HepG2 (cell line): Measurements from ENCODE around the gene OOSP3. TPM values are rescaled to one million over a fixed set of nuclear protein-coding genes. Genes with fewer than 3 reads are reported as not detected.
A peak's percentile ranks its signal among the peaks of the same experiment; 100 is the strongest.
"Not testable (repeated sequence)": the region's sequence is repeated elsewhere in the genome, so short reads cannot be mapped to it uniquely, and the experiment has no call there.

Experiments used
- ATAC-seq: fragments of 200-7000 bp; cut with Tn5 transposase; 3 replicates; pipeline ENCODE4 v1.9.1; 2020; ENCODE audit warnings: mild to moderate bottlenecking, moderate library complexity
- BruUV-seq: library from RNA; stranded (reverse); fragments of 400-500 nt; replicated peaks from 2 replicates; lab custom pipeline; 2021; lab: Mats Ljungman, UMichigan
- CTCF ChIA-PET: fragments of 300-600 bp; formaldehyde crosslinking; extraction: SDS; loops from one replicate; lab custom pipeline; 2021; ENCODE audit warnings: low total read pairs, inconsistent platforms, low intra/inter-chr PET ratio; lab: Yijun Ruan, JAX
- POLR2A ChIA-PET: fragments of 350-600 bp; sonication (Branson Sonifier 250); formaldehyde crosslinking; loops from one replicate; lab custom pipeline; 2020; ENCODE audit warnings: antibody characterized with exemption, inconsistent platforms; lab: Yijun Ruan, JAX
- DNase-seq: peaks from one replicate; pipeline ENCODE4 v3.0.0-alpha.2; 2015; ENCODE audit warnings: low spot score
- FAIRE-seq: peaks from 3 replicates; lab custom pipeline; 2011; peaks lifted over from hg19 to GRCh38; lab: Jason Lieb, UNC
- H2AFZ ChIP-seq: one replicate; pipeline ENCODE4 v1.6.1; 2011; ENCODE audit warnings: low read length, inconsistent platforms
- H3K27ac ChIP-seq: fragments of 300-600 bp; 3 replicates; pipeline ENCODE4 v1.8.0; 2011; ENCODE audit warnings: mixed run types, mild to moderate bottlenecking, mixed read lengths, low read length, inconsistent platforms; ENCODE audit not compliant: insufficient read depth; ENCODE audit errors: extremely low read length
- H3K27me3 ChIP-seq, 2 experiments: fragments of 200-600 bp in 1 of 2; 2 replicates in 1 of 2; 3 replicates in 1 of 2; pipeline versions ENCODE4 v1.6.0 to v1.8.0; 2011; ENCODE audit warnings: low read length in 2 of 2, mild to moderate bottlenecking in 2 of 2, moderate library complexity in 2 of 2, inconsistent platforms in 1 of 2; ENCODE audit not compliant: insufficient read depth in 2 of 2, control insufficient read depth in 1 of 2
- H3K36me3 ChIP-seq, 2 experiments: fragments of 200-600 bp in 1 of 2; replicated peaks in 1 of 2; 2 replicates in 1 of 2; 3 replicates in 1 of 2; pipeline versions ENCODE4 v1.5.1 to v1.8.0; 2011; ENCODE audit warnings: low read length in 2 of 2, inconsistent platforms in 1 of 2; ENCODE audit not compliant: insufficient read depth in 2 of 2, control insufficient read depth in 1 of 2
- H3K4me1 ChIP-seq: 2 replicates; pipeline ENCODE4 v1.5.1; 2012; ENCODE audit warnings: low read length, inconsistent platforms; ENCODE audit not compliant: insufficient read depth
- H3K4me2 ChIP-seq: 2 replicates; pipeline ENCODE4 v1.6.0; 2011; ENCODE audit warnings: low read depth, low read length, inconsistent platforms
- H3K4me3 ChIP-seq, 3 experiments: fragments of 200-600 bp in 1 of 3; sonication (generic), shearing (Covaris generic) in 1 of 3; replicated peaks in 1 of 3; 2 replicates each; pipeline ENCODE4 v1.5.1; 2011 to 2016; ENCODE audit warnings: low read length in 3 of 3, inconsistent platforms in 2 of 3, low read depth in 2 of 3, mild to moderate bottlenecking in 2 of 3, control low read depth in 1 of 3, mixed read lengths in 1 of 3; ENCODE audit not compliant: insufficient read depth in 1 of 3
- H3K79me2 ChIP-seq: one replicate; pipeline ENCODE4 v1.6.1; 2011; ENCODE audit warnings: low read length, inconsistent platforms; ENCODE audit not compliant: insufficient read depth
- H3K9ac ChIP-seq: 2 replicates; pipeline ENCODE4 v1.6.0; 2011; ENCODE audit warnings: mild to moderate bottlenecking, low read depth, low read length, inconsistent platforms; ENCODE audit not compliant: insufficient read depth
- H3K9me3 ChIP-seq: 2 replicates; pipeline ENCODE4 v1.5.1; 2012; ENCODE audit warnings: mild to moderate bottlenecking, low read length
- H4K20me1 ChIP-seq: 2 replicates; pipeline ENCODE4 v1.6.0; 2011; ENCODE audit warnings: inconsistent platforms, mild to moderate bottlenecking, low read length, moderate library complexity; ENCODE audit not compliant: insufficient read depth
- DDIT3 ChIP-seq: sonication (generic); formaldehyde crosslinking; IDR thresholded peaks from 2 replicates; pipeline ENCODE4 v1.4.0; 2020; ENCODE audit warnings: mild to moderate bottlenecking, missing genetic modification reagents
- EP300 ChIP-seq, 3 experiments: sonication (generic) in 1 of 3; formaldehyde crosslinking in 1 of 3; IDR thresholded peaks; 2 replicates each; pipeline versions ENCODE4 v1.5.1 to v1.6.1; 2011 to 2020; ENCODE audit warnings: low read depth in 2 of 3, low read length in 2 of 3, borderline replicate concordance in 1 of 3, improper control_type of control experiment in 1 of 3, mild to moderate bottlenecking in 1 of 3, missing genetic modification reagents in 1 of 3, moderate library complexity in 1 of 3
- ISX ChIP-seq: sonication (generic); formaldehyde crosslinking; conservative IDR thresholded peaks from 2 replicates; pipeline ENCODE4 v1.5.0; 2020; ENCODE audit warnings: missing genetic modification reagents
- KLF9 ChIP-seq: IDR thresholded peaks from 2 replicates; pipeline ENCODE4 v1.6.1; 2016; ENCODE audit warnings: low read depth
- LBX2 ChIP-seq: sonication (generic); formaldehyde crosslinking; IDR thresholded peaks from 2 replicates; pipeline ENCODE4 v1.5.0; 2020; ENCODE audit warnings: missing genetic modification reagents, mild to moderate bottlenecking, borderline replicate concordance
- MAFF ChIP-seq: IDR thresholded peaks from 2 replicates; pipeline ENCODE4 v1.6.1; 2011; ENCODE audit warnings: low read depth, low read length, improper control_type of control experiment
- MAFK ChIP-seq, 2 experiments: IDR thresholded peaks in 1 of 2; conservative IDR thresholded peaks in 1 of 2; 2 replicates each; pipeline ENCODE4 v1.6.1; 2011; ENCODE audit warnings: improper control_type of control experiment in 2 of 2, low read length in 2 of 2
- MEIS1 ChIP-seq: sonication (generic); formaldehyde crosslinking; IDR thresholded peaks from 2 replicates; pipeline ENCODE4 v1.9.0; 2021; ENCODE audit warnings: mild to moderate bottlenecking, missing genetic modification reagents, moderate library complexity, borderline replicate concordance
- MLXIP ChIP-seq: sonication (generic); formaldehyde crosslinking; IDR thresholded peaks from 2 replicates; pipeline ENCODE4 v1.9.0; 2021; ENCODE audit warnings: missing genetic modification reagents, borderline replicate concordance
- REL ChIP-seq: sonication (generic); formaldehyde crosslinking; conservative IDR thresholded peaks from 2 replicates; pipeline ENCODE4 v1.8.0; 2022; ENCODE audit warnings: mild to moderate bottlenecking, missing genetic modification reagents, moderate library complexity
- SPEN ChIP-seq: sonication (generic); formaldehyde crosslinking; IDR thresholded peaks from 2 replicates; pipeline ENCODE4 v1.5.1; 2020; ENCODE audit warnings: low read depth, mild to moderate bottlenecking, missing genetic modification reagents
- ZBTB2 ChIP-seq: sonication (generic); formaldehyde crosslinking; IDR thresholded peaks from 2 replicates; pipeline ENCODE4 v1.8.0; 2022; ENCODE audit warnings: low read depth, missing genetic modification reagents
- ZFP62 ChIP-seq: sonication (generic); formaldehyde crosslinking; IDR thresholded peaks from 2 replicates; pipeline ENCODE4 v1.4.0; 2020; ENCODE audit warnings: missing genetic modification reagents
- WGBS: methylation state at CpG from one replicate; pipeline ENCODE4 v1.1.6; 2017; ENCODE audit warnings: low lambda C conversion rate; 5-methylcytosine and 5-hydroxymethylcytosine counted together
- in situ Hi-C: cut with HindIII; loops from 2 replicates; pipeline ENCODE4 v1.10.0; 2017; ENCODE audit warnings: low pct_unique_long_range_greater_than_20kb; ENCODE audit not compliant: extremely low pct_ligation_motif_present
- intact Hi-C: fragments of 100-400 bp; cut with micrococcal nuclease; formaldehyde crosslinking; loops from one replicate; pipeline ENCODE4 v1.10.0; 2022; ENCODE audit not compliant: unreplicated experiment
- polyA plus RNA-seq, 8 experiments: library from polyadenylated mRNA; depleted of rRNA in 3 of 8; stranded (reverse) in 7 of 8; unstranded in 1 of 8; fragments of >200 nt; fragmentation: Illumina TruSeq in 4 of 8; extraction: Trizol in 4 of 8; gene quantifications; 2 replicates each; pipeline versions ENCODE4 v1.2.1 to v1.2.3, GENCODE V29; 2011 to 2016; ENCODE audit warnings: low read depth in 4 of 8, missing spikeins in 1 of 8, mixed read lengths in 1 of 8; ENCODE audit not compliant: insufficient read depth in 1 of 8
- total RNA-seq, 5 experiments: library from RNA; depleted of rRNA; stranded (reverse); fragments of >200 nt; fragmentation: Illumina TruSeq; extraction: Trizol; gene quantifications; 2 replicates each; pipeline ENCODE4 v1.2.3, GENCODE V29; 2016; ENCODE audit warnings: low read depth in 1 of 5

OOSP3 gene
- total and polyA plus RNA-seq, 2 of the 13 experiments (the other 11 are each of a cell fraction or from before 2014, with no cell fraction given): not detected

- POLR2A ChIA-PET, H3K27ac ChIP-seq, ATAC-seq, H3K27me3 ChIP-seq, H3K79me2 ChIP-seq, H2AFZ ChIP-seq, DNase-seq, H4K20me1 ChIP-seq, H3K9ac ChIP-seq, FAIRE-seq, H3K36me3 ChIP-seq, H3K4me2 ChIP-seq, CTCF ChIA-PET, H3K9me3 ChIP-seq, H3K4me3 ChIP-seq, intact Hi-C loops, H3K4me1 ChIP-seq, BruUV-seq, in situ Hi-C loops: not testable (repeated sequence)
- peak; percentile 58; the same call in 1 of the 2 replicates for TF ChIP-seq MAFF
- peak; percentile 43 to 56; a peak in 3 of 4 replicates for TF ChIP-seq MAFK (conservative IDR thresholded peaks at IDR 0.05 in 1 of 2, IDR thresholded peaks at IDR 0.05 in 1 of 2; ENCODE audit: low read length in 2 of 2)
- TF ChIP-seq, all 625 proteins: peak for 2; not testable (repeated sequence) for 623
These were observed 8.6 kb downstream of the OOSP3 start for GRCh38 chr11:59887156-59887555.

DNA sequence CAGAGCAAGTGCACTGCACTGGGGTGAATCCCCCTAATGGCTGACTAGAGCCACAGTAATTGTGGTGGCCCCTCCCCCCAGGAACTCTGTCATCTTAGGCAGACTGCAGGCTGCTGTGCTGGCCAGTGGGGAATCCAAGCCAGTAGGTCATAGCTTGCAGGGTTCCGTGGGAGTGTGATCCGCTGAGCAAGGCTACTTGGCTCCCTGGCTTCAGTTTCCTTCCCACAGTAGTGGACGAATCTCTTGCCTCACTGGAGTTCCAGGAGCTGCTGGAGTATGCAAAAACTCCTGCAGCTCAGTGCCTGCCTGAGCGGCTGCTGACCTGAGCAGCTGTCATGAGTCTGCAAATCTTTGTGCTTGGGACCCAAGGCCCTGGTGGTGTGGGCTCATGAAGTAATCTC is 13.2 kb downstream of the OOSP3 start:
- POLR2A ChIA-PET: no interaction called here
- no peak overlapping the region for H2AFZ ChIP-seq
- ATAC-seq: no peak; the same call in 2 of the 3 replicates
- TF ChIP-seq SPEN (no peak), REL (CRISPR knock-in tag) (no peak), EP300 (IDR thresholded peaks at IDR 0.05; ENCODE audit: low read depth in 2 of 2, low read length in 2 of 2) (no peak), EP300 (CRISPR knock-in tag; IDR thresholded peaks at IDR 0.05; ENCODE audit: borderline replicate concordance) (no peak), LBX2 (CRISPR knock-in tag) (no peak), ISX (no peak), ZBTB2 (CRISPR knock-in tag) (no peak), KLF9 (CRISPR knock-in tag) (no peak), MEIS1 (CRISPR knock-in tag) (no peak), MLXIP (no peak), DDIT3 (no peak), ZFP62 (CRISPR knock-in tag) (no peak)

More for the DNA sequence above, 13.2 kb downstream of the OOSP3 start:
- BruUV-seq: no TSS peak
- in situ Hi-C loops: no loop called here
- Histone ChIP-seq H3K79me2 (no peaks in the 10 kb centered on the region), H3K9ac (no peak overlapping the region), H3K4me1 (no peaks in the 10 kb centered on the region), H3K27ac (no peak overlapping the region), H4K20me1 (no peaks in the 10 kb centered on the region), H3K36me3 (no peaks in the 10 kb centered on the region), H3K9me3 (no peaks in the 10 kb centered on the region), H3K4me2 (no peak overlapping the region), H3K4me3 (no peak overlapping the region), H3K27me3 (no peaks in the 10 kb centered on the region; a peak in 1 of 5 replicates)
- intact Hi-C loops: no loop called here
- DNase-seq: no peak
- CTCF ChIA-PET: no interaction called here
- no peak for FAIRE-seq
- WGBS: 61% methylated on average over 3 of the region's 4 CpGs
